GM12801 (cell line): ENCODE data around the gene TEX14.

Experiments
- TF ChIP-seq, protein P1 (sequence below): IDR thresholded peaks from one replicate; pipeline ENCODE4 v1.5.1; 2011; ENCODE audit warnings: control low read depth; ENCODE audit not compliant: insufficient read length; ENCODE audit errors: extremely low read depth

The TEX14 gene

DNA sequence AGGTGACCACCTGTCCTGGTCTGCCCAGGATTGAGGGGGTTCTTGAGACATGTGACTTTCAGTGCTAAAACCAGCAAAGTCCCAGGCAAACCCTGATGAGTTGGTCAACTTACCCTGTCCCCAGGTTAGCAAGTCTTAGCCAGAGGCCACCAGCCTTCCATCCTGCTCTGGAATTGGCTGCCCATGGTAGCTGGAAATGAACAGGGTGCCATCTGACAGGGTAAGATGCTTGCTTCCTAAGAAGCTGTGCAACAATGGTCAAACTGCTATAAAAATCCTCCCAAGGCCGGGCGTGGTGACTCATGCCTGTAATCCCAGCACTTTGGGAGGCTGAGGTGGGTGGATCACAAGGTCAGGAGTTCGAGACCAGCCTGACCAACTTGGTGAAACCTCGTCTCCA lies 154.6 kb downstream of the TEX14 start:
- TF ChIP-seq, protein P1, sequence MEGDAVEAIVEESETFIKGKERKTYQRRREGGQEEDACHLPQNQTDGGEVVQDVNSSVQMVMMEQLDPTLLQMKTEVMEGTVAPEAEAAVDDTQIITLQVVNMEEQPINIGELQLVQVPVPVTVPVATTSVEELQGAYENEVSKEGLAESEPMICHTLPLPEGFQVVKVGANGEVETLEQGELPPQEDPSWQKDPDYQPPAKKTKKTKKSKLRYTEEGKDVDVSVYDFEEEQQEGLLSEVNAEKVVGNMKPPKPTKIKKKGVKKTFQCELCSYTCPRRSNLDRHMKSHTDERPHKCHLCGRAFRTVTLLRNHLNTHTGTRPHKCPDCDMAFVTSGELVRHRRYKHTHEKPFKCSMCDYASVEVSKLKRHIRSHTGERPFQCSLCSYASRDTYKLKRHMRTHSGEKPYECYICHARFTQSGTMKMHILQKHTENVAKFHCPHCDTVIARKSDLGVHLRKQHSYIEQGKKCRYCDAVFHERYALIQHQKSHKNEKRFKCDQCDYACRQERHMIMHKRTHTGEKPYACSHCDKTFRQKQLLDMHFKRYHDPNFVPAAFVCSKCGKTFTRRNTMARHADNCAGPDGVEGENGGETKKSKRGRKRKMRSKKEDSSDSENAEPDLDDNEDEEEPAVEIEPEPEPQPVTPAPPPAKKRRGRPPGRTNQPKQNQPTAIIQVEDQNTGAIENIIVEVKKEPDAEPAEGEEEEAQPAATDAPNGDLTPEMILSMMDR: no peak

DNA sequence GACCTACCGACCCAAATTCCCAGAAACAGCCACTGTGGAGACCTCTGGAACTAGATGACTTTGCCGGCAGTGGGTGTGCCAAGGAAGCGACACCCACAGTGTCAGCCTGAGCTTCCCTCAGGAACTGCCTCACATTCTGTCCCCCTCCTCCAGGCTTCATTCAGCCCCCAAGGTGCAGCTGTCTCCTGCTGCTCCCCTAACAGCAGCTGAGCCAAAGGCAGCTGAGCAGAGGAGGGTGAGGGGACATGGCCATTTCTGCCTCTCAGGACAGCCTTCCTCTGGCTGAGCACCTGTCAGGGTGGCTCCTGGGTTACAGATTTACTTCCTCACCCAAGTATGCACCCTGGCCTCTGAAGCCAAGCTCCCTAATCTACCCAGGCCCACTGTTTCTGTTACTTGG lies 155.3 kb downstream of the TEX14 start:
- TF ChIP-seq, protein P1: no peak

DNA sequence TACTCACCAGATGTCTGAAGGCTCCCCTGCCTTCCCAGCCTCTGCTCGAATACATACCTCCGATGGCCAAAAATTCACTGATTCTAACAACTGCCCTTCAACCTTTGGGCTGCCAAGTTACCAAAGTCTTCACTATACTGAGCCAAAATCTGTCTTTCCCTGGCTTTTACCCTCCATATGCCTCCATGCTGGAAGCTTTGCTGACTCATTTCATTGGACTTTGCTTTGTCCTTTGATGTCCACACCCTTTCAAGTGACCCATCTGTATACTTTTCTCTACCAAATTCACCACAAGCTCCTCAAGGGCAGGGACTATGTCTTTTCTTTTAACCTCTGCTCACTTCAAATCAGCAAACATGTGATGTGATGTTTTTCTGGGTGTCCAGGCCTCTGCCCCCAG lies 156.4 kb downstream of the TEX14 start:
- TF ChIP-seq, protein P1: no peak

DNA sequence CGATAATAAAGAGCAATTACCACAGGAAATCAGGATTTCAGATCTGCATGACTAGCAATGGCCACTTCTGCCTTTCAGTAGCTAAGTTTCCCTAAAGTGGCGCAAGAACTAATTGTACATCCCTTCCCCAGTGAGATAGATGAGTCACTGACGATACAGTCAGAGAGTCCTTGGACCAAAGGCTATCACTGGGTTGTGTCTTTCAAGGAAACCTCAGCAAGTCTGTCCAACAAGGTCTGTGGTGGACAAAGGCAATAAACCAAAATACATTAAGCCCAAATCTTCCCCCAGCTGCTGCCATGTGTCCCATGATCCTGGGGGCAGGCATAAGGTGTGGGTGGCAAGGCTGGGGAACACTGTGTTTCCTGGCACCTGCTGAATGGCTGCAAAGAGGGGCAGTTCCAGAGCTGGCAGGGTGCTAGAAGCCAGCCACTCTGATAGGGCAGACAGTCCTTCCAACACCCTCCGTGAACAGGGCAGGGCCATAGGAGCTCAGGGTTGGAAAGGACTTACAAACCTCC lies 156.9 kb downstream of the TEX14 start:
- TF ChIP-seq, protein P1: no peak

DNA sequence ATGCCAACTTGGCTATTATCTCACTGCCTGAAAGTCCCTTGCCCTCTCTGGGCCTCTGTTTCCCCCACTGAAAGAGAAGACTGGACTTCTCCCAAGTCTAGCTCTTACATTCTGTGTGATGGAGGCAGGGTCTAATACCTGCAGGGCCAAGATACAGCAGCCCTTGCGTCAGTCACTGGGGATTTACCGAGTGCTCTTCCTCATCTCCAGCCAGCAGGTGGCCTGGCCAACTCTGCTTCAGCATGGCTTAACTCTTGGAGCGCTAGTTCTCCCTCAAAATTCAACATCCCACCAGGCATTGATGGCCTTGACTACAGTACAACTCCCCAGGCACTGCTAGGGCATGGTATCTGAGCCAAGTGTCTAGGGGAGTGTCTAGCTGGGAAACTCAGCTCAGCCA lies 157.5 kb downstream of the TEX14 start:
- TF ChIP-seq, protein P1: no peak

DNA sequence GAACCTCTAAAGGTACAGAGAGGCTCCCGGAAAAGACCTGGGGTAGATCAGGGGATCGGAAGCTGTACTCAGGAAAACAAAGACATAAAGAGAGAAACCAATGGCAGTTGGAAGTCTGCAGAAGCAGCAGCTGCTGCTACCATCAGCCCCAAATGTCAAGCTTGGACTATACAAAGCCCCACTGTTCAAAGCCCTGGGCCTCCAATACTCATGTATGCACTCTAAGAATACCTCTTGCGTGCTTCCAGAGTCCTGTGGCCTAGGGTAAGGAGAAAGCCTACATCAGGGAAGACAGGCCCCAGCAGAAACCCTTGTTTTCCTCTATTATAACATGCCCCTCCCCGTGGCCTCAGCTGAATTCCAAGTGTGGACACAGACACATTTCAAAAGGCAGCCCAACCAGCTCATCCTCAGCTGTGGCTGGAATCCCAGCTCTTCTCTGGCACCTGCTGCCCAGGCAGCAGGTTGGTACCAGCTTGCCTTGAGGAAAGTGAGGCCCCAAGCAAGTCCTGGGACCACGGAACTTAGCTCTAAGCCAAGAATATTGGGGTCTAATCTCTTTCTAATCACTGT lies 158.1 kb downstream of the TEX14 start:
- TF ChIP-seq, protein P1: no peak

DNA sequence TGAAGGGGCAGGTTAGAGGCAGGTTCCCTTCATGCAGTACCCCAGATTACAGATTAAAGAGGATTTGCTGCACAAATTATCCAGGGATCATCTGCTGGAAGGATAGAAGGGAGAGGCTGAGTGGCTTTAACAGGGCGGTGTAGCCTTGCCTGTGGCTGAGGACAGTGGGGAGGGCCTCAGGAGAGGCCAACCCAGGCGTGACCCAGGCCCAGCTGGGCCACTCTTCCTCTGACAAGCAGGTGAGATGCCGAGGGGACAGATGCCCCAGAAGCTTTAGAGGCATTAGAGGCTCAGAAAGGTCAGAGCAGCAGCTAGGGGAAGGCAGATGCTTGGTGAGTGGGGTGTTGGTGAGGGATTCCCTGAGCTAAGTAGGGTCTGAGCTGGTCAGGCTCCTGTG lies 159.3 kb downstream of the TEX14 start:
- TF ChIP-seq, protein P1: no peak
